HL-60 (cell line): ENCODE measurements around the gene RNF130.

ENCODE experiments used
- DNase-seq, 2 experiments: peaks; one replicate each; pipeline ENCODE4 v3.0.0-alpha.2; 2010 to 2020; ENCODE audit warnings: low read depth in 1 of 2, low spot score in 1 of 2
- H3K27ac ChIP-seq: fragments of 250-450 bp; sonication (Bioruptor Pico); replicated peaks from 2 replicates; pipeline ENCODE4 v1.5.1; 2020; ENCODE audit warnings: mild to moderate bottlenecking, moderate library complexity
- H3K27me3 ChIP-seq: fragments of 250-450 bp; sonication (Bioruptor Pico); 2 replicates; pipeline ENCODE4 v1.5.1; 2021; ENCODE audit warnings: mild to moderate bottlenecking, moderate library complexity; ENCODE audit not compliant: insufficient read depth, poor library complexity, severe bottlenecking
- H3K4me3 ChIP-seq: replicated peaks from 2 replicates; pipeline ENCODE4 v1.5.1; 2011; ENCODE audit warnings: mild to moderate bottlenecking, control low read depth, low read length; ENCODE audit not compliant: insufficient read depth
- CTCF ChIP-seq: IDR thresholded peaks from one replicate; pipeline ENCODE4 v1.5.1; 2011; ENCODE audit warnings: low read length, control low read depth, inconsistent platforms; ENCODE audit not compliant: insufficient read depth
- GABPA ChIP-seq: IDR thresholded peaks from 2 replicates; pipeline ENCODE4 v1.6.1; 2012; ENCODE audit warnings: low read depth
- POLR2AphosphoS5 ChIP-seq: IDR thresholded peaks from 2 replicates; pipeline ENCODE4 v1.6.1; 2012; ENCODE audit warnings: low read depth
- SPI1 ChIP-seq: IDR thresholded peaks from 2 replicates; pipeline ENCODE4 v1.6.1; 2012; ENCODE audit warnings: low read depth, mild to moderate bottlenecking, borderline replicate concordance
- TF ChIP-seq, protein P1 (sequence below): IDR thresholded peaks from 2 replicates; pipeline ENCODE4 v1.6.1; 2012; ENCODE audit warnings: low read depth; ENCODE audit not compliant: insufficient replicate concordance

The RNF130 gene

GRCh38 chr5:180116077-180116999 is 44.8 kb upstream of the RNF130 start:
- DNase-seq = no peak
- Histone ChIP-seq H3K27me3 (no peaks in the 10 kb centered on the region), H3K4me3 (no peak overlapping the region), H3K27ac (no peak overlapping the region)
- no peak for TF ChIP-seq SPI1
- no peak for TF ChIP-seq POLR2AphosphoS5
- TF ChIP-seq GABPA = no peak
- TF ChIP-seq, protein P1, sequence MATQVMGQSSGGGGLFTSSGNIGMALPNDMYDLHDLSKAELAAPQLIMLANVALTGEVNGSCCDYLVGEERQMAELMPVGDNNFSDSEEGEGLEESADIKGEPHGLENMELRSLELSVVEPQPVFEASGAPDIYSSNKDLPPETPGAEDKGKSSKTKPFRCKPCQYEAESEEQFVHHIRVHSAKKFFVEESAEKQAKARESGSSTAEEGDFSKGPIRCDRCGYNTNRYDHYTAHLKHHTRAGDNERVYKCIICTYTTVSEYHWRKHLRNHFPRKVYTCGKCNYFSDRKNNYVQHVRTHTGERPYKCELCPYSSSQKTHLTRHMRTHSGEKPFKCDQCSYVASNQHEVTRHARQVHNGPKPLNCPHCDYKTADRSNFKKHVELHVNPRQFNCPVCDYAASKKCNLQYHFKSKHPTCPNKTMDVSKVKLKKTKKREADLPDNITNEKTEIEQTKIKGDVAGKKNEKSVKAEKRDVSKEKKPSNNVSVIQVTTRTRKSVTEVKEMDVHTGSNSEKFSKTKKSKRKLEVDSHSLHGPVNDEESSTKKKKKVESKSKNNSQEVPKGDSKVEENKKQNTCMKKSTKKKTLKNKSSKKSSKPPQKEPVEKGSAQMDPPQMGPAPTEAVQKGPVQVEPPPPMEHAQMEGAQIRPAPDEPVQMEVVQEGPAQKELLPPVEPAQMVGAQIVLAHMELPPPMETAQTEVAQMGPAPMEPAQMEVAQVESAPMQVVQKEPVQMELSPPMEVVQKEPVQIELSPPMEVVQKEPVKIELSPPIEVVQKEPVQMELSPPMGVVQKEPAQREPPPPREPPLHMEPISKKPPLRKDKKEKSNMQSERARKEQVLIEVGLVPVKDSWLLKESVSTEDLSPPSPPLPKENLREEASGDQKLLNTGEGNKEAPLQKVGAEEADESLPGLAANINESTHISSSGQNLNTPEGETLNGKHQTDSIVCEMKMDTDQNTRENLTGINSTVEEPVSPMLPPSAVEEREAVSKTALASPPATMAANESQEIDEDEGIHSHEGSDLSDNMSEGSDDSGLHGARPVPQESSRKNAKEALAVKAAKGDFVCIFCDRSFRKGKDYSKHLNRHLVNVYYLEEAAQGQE = no peak
- no peak for TF ChIP-seq CTCF

- H3K27ac ChIP-seq = no peak overlapping the region
- H3K4me3 ChIP-seq = no peak overlapping the region
- TF ChIP-seq POLR2AphosphoS5 (no peak), CTCF (no peak), SPI1 (no peak), GABPA (no peak)
- TF ChIP-seq, protein P1 = no peak
- H3K27me3 ChIP-seq = no peaks in the 10 kb centered on the region
- DNase-seq = no peak
Measured at GRCh38 chr5:180115326-180116076, 43.9 kb upstream of the RNF130 start.

GRCh38 chr5:180114304-180115003 is 42.9 kb upstream of the RNF130 start:
- Histone ChIP-seq H3K27ac (no peak overlapping the region), H3K4me3 (no peak overlapping the region), H3K27me3 (no peaks in the 10 kb centered on the region)
- no peak for TF ChIP-seq SPI1
- TF ChIP-seq GABPA = no peak
- TF ChIP-seq, protein P1 = no peak
- no peak for TF ChIP-seq CTCF
- TF ChIP-seq POLR2AphosphoS5 = no peak
- no peak for DNase-seq
